ENCODE measurements around the gene LTB4R2.

GRCh38 chr14:24349742-24350141 is 39.8 kb downstream of the LTB4R2 start:
- TF ChIP-seq, protein P1, sequence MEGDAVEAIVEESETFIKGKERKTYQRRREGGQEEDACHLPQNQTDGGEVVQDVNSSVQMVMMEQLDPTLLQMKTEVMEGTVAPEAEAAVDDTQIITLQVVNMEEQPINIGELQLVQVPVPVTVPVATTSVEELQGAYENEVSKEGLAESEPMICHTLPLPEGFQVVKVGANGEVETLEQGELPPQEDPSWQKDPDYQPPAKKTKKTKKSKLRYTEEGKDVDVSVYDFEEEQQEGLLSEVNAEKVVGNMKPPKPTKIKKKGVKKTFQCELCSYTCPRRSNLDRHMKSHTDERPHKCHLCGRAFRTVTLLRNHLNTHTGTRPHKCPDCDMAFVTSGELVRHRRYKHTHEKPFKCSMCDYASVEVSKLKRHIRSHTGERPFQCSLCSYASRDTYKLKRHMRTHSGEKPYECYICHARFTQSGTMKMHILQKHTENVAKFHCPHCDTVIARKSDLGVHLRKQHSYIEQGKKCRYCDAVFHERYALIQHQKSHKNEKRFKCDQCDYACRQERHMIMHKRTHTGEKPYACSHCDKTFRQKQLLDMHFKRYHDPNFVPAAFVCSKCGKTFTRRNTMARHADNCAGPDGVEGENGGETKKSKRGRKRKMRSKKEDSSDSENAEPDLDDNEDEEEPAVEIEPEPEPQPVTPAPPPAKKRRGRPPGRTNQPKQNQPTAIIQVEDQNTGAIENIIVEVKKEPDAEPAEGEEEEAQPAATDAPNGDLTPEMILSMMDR (IDR thresholded peaks at IDR 0.05) = no peak
- TF ChIP-seq EP300 (IDR thresholded peaks at IDR 0.05; ENCODE audit: low read depth) = no peak
- TF ChIP-seq POLR2AphosphoS5 (IDR thresholded peaks at IDR 0.05) = no peak
- TF ChIP-seq POLR2A (IDR thresholded peaks at IDR 0.05) = no peak
